ENCODE results near the gene ITGA2B. TPM values are rescaled to one million over a fixed set of nuclear protein-coding genes. Genes with fewer than 3 reads are reported as not detected.

Gene ITGA2B
- total and polyA plus RNA-seq, 7 donors, result 0.27 to 0.36 (median 0.34) TPM; not detected in 3

DNA sequence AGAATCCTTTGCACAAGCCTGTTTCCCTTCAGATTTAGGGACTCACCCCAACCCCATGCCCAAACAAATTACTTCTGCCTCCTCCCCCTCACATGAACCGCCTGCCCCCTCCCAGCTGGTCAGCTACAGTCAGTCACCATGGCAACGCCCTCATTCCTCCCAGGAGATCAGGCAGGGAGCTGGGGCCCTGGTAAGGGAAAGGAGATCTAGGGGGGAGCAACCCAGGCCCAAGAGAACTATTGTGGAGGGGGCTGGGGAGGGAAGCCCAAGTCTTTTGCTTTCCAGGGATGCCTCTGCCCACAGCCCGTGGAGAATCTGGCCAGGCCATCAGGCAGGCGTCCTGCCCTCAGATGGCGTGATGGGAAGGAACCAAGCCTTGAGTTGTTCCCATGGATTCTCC, 28.6 kb downstream of the ITGA2B start:
- H3K27ac ChIP-seq, result no peak overlapping the region
- peaks cover 0 to 18% (median 0%) of the 10 kb centered on the region in 3 donors for H3K27me3 ChIP-seq
- no peaks in the 10 kb centered on the region for H3K9me3 ChIP-seq
- intact Hi-C loops (cut with DNase I), result no loop called here
- 39 to 65% methylated on average over 5 of the region's 5 CpGs for WGBS, 2 donors
- no peak overlapping the region for H3K4me3 ChIP-seq
- H3K4me1 ChIP-seq, result peaks cover 0 to 23% (median 17%) of the 10 kb centered on the region in 4 donors
- TF ChIP-seq, protein P1, sequence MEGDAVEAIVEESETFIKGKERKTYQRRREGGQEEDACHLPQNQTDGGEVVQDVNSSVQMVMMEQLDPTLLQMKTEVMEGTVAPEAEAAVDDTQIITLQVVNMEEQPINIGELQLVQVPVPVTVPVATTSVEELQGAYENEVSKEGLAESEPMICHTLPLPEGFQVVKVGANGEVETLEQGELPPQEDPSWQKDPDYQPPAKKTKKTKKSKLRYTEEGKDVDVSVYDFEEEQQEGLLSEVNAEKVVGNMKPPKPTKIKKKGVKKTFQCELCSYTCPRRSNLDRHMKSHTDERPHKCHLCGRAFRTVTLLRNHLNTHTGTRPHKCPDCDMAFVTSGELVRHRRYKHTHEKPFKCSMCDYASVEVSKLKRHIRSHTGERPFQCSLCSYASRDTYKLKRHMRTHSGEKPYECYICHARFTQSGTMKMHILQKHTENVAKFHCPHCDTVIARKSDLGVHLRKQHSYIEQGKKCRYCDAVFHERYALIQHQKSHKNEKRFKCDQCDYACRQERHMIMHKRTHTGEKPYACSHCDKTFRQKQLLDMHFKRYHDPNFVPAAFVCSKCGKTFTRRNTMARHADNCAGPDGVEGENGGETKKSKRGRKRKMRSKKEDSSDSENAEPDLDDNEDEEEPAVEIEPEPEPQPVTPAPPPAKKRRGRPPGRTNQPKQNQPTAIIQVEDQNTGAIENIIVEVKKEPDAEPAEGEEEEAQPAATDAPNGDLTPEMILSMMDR (IDR thresholded peaks at IDR 0.05), result no peak
- TF ChIP-seq POLR2A (IDR thresholded peaks at IDR 0.05) (no peak), POLR2AphosphoS5 (IDR thresholded peaks at IDR 0.05) (no peak), EP300 (IDR thresholded peaks at IDR 0.05) (no peak)
- H3K36me3 ChIP-seq, result no peaks in the 10 kb centered on the region
- DNase-seq, result no peak

DNA sequence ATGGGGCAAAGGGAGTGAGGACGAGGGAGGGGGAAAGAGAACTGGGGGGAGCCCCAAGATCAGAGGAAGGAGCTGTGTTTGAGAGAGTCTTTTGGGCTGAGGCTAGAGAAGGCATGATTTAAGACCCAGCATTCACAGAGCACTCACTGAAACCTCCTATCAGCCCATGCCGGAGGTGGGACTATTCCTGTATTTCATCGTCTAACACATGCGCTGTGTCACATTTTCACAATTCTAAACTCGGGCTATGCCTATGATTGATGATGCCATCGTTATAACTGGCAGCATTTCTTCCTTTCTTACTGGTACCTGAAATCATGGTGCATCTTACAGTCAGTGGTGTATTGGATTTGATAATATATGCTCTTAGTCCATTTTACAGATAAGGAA, 29.3 kb downstream of the ITGA2B start:
- Histone ChIP-seq H3K36me3 (no peaks in the 10 kb centered on the region), H3K27me3 (peaks cover 0 to 18% (median 0%) of the 10 kb centered on the region in 3 donors), H3K4me1 (peaks cover 0 to 23% (median 17%) of the 10 kb centered on the region in 4 donors), H3K9me3 (no peaks in the 10 kb centered on the region), H3K4me3 (no peak overlapping the region), H3K27ac (no peak overlapping the region)
- intact Hi-C loops (cut with DNase I), result no loop called here
- no peak for DNase-seq
- WGBS, 2 donors, result 48 to 64% methylated on average over 6 of the region's 6 CpGs
- TF ChIP-seq, protein P1 (IDR thresholded peaks at IDR 0.05), result no peak

DNA sequence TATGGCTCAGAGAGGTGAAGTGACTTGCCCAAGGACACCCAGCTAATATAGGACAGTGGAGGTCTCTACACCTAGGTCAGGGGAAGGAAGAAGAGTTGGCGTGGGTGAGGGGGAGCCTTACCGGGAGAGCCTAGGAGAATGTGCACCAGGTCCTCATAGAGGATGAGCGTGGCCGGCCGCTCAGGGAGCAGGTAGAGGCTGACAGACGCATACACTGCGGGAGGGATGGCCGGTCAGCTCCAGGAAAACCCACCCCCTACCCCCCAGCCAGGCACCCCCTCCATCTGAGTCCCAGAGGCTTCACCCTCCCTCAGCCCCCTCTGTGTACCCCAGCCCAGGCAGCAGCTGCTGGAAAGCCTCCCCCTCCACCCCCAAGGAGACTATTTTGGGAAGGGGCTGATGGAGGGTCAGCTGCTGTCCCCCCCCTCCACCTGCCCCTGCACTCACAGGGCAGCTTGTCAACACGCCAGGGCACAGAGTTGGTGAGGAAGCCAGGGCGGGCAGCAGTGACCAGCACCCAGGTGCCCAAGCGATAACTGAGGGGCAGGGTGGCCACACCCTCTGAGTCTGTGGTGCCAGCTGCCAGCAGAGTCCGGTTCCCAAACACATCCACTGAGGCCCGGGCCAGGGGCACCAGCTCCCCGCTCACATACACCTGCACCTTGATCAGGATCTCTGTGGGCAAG, 29.8 kb downstream of the ITGA2B start:
- 65 to 86% methylated on average over 14 of the region's 14 CpGs for WGBS, 2 donors
- Histone ChIP-seq H3K9me3 (no peaks in the 10 kb centered on the region), H3K27ac (no peak overlapping the region), H3K4me3 (no peak overlapping the region), H3K4me1 (peaks cover 0 to 23% (median 17%) of the 10 kb centered on the region in 4 donors), H3K27me3 (peaks cover 0 to 14% (median 0%) of the 10 kb centered on the region in 3 donors), H3K36me3 (no peaks in the 10 kb centered on the region)
- TF ChIP-seq, protein P1 (IDR thresholded peaks at IDR 0.05), result no peak
- no peak for TF ChIP-seq POLR2A (IDR thresholded peaks at IDR 0.05)
- intact Hi-C loops (cut with DNase I), result no loop called here
- no peak for DNase-seq

DNA sequence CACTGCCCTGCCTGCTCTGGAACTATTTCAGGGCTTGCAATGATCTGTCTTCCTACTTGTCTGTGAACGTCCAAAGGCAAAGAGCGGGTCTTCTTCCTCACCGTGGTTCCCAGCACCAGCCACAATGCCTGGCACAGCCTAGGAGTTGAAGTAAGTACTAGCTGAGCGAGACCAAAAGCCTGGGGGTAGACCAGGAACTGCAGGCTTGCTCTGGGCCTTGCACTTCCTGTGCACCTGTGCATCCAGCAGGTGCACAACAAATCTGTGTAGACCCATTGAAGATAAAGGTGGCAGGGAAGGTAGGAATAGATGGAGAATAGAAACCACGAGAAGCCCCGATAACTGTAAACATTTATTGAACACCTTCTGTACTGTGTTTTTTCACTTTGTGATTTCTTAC, 30.4 kb downstream of the ITGA2B start:
- Histone ChIP-seq H3K9me3 (no peaks in the 10 kb centered on the region), H3K4me1 (peaks cover 0 to 20% (median 15%) of the 10 kb centered on the region in 4 donors), H3K4me3 (no peak overlapping the region), H3K36me3 (no peaks in the 10 kb centered on the region), H3K27ac (no peak overlapping the region), H3K27me3 (peaks cover 0 to 14% (median 0%) of the 10 kb centered on the region in 3 donors)
- no peak for TF ChIP-seq POLR2AphosphoS5 (IDR thresholded peaks at IDR 0.05)
- no peak for TF ChIP-seq POLR2A (IDR thresholded peaks at IDR 0.05)
- TF ChIP-seq, protein P1 (IDR thresholded peaks at IDR 0.05), result no peak
- TF ChIP-seq EP300 (IDR thresholded peaks at IDR 0.05), result no peak
- intact Hi-C loops (cut with DNase I), result no loop called here
- WGBS, 2 donors, result 62 to 66% methylated on average over 6 of the region's 6 CpGs
- DNase-seq, result no peak

DNA sequence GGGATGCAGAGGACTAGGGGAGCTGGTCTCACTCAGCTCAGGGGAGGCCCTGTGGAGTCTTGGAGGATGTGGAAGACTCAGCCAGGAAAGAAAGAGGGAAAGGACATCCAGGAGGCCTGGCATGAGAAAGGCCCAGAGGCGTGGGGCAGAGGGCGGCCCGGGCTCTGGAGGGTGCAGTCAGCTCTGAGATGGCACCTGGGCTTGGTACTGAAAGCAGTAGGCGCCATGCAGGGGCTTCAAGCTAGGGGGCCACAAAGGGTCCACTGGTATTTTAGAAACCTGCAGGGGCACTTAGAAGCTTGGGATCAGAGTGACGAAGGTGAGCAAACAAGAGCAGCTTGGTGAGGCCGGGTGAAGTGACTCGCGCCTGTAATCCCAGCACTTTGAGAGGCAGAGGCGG, 31.4 kb downstream of the ITGA2B start:
- H3K36me3 ChIP-seq, result peaks cover 0 to 2% (median 0%) of the 10 kb centered on the region in 4 donors
- H3K27ac ChIP-seq, result no peak overlapping the region
- H3K9me3 ChIP-seq, result no peaks in the 10 kb centered on the region
- H3K4me3 ChIP-seq, result no peak overlapping the region
- WGBS, 2 donors, result 78 to 93% methylated on average over 9 of the region's 9 CpGs
- no peak for DNase-seq
- TF ChIP-seq EP300 (IDR thresholded peaks at IDR 0.05), result no peak
- TF ChIP-seq POLR2AphosphoS5 (IDR thresholded peaks at IDR 0.05), result no peak
- no peak for TF ChIP-seq POLR2A (IDR thresholded peaks at IDR 0.05)
- TF ChIP-seq, protein P1 (IDR thresholded peaks at IDR 0.05), result no peak
- intact Hi-C loops (cut with DNase I), result no loop called here
- H3K27me3 ChIP-seq, result peaks cover 0 to 14% (median 0%) of the 10 kb centered on the region in 3 donors
- H3K4me1 ChIP-seq, result peaks cover 0 to 17% (median 14%) of the 10 kb centered on the region in 4 donors
